HT1080 (cell line): Measurements from ENCODE around the gene SCMH1. TPM values are rescaled to one million over a fixed set of nuclear protein-coding genes. Genes with fewer than 3 reads are reported as not detected.
"Not testable (repeated sequence)": the region's sequence is repeated elsewhere in the genome, so short reads cannot be mapped to it uniquely, and the experiment has no call there.

Experiments used
- DNase-seq: peaks from one replicate; pipeline ENCODE4 v3.0.0-alpha.2; 2015; ENCODE audit warnings: low read depth
- total RNA-seq: library from RNA; depleted of rRNA; stranded (reverse); fragments of >200 nt; shearing (Covaris generic); gene quantifications from 2 replicates; pipeline ENCODE4 v1.2.3, GENCODE V29; 2014

The SCMH1 gene
- total RNA-seq, 1 experiment from 2014 or later = 39.2 TPM

DNA sequence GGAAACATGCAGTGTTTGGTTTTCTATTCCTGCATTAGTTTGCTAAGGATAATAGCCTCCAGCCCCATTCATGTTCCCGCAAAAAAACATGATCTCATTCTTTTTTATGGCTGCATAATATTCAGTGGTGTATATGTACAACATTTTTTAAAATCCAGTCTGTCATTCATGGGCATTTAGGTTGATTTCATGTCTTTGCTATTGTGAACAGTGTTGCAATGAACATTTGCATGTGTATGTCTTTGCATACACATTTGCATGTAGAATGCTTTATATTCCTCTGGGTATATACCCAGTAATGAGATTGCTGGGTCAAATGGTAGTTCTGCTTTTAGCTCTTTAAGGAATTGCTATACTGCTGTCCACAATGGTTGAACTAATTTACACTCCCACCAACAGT lies 9.0 kb upstream of the SCMH1 start:
- not testable (repeated sequence) for DNase-seq

DNA sequence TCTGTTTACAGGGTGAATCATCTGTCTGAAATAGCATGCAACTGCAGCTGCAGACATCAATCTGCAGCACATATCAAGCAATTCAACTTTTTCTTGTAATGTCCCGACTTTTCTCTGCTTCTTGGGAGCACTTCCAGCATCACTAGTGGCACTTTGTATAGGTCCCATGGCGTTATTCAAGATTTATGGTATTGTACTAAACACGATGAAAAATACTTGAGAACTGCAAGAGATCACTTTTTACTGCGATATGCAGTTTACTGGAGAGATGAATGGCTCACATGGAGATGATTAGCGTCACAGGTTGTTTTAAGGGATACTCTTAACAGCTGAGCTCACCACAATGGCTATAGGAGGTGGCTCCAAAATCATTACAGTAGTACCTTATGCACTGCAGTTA lies 7.2 kb upstream of the SCMH1 start:
- no peak for DNase-seq

DNA sequence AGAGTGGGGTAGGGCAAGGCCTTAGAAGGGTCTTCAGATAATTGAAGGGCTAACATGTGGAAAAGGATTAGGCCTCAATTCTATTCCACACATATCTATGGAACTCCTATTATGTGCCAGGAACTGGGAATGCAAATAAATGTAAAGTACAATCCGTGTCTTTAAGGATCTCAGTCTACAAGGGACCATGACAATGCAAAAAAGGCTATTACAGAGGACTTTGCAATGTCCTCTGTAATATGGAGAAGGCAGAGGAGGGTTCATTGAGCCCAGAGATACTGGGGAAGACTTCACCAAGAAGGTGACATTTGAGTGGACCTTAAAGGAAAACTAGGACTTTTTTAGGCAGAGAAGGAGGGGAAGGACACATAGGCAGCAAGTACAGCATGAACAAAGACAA lies 4.5 kb upstream of the SCMH1 start:
- no peak for DNase-seq

DNA sequence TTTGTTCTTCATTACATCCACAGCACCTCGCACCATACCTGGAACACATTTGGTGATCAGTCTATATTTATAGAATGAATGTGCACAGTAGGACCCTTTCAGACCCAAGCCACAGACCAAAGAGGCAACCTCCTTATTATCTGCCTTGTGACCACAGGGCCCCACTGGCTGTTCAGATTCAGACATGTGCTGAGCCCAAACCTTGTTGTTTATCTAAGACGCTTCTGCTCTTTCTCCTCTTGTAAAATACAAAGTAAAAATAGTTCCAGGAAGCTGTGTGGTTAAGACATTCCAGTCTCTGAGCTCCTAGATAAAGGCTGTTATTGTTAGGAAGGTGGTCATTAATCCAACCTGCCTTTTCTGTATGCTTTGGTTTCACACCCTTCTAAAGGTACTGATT lies 3.6 kb upstream of the SCMH1 start:
- DNase-seq = peak; percentile 58

DNA sequence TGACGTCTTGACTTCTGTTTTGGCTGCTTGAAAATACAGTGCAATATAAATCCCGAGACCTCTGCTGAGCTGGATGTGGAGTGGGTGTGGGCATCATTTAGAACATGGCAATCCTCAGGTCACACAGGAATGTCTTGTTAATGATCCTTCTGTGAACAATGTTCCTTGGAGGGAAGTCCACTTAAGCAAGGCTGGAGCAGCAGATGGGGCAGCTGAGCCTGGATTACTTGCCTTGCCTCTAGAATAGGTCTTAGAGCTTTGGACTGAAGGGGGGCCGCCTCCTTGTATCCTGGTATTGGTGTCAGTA lies 926 bp upstream of the SCMH1 start:
- no peak for DNase-seq

DNA sequence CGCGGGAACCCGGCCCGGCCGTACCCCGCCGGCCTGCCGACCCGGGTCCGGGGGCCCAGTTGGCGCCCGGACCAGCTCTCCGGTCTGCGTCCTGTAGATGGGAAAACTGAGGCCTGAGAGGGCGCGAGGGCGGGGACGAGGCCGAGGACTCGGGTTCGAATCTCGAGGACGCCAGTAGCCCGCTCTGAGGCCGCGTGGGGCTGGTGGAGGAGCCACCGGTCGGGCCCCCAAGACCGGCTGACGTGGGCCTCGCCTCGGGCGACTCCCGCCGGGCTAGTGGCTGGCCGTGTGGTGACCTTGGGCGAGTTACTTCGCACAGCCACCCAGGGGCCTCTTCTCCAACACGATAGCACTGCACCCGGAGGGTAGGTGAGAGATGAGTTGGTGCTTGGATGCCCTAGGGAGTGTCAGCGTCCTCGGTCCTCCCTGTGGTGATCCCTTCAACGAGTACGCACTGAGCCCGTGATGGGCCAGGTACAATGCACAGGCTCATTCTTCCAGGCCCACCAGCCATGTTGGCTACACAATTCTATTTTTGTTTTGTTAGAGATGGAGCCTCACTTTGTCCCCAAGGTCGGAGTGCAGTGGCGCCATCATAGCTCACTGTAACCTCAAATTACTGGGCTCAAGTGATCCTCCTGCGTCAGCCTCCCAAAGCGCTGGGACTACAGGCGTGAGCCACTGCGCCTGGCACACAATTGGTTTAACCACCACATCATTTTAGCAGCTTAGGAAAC lies 404 bp upstream of the SCMH1 start:
- DNase-seq = no peak

DNA sequence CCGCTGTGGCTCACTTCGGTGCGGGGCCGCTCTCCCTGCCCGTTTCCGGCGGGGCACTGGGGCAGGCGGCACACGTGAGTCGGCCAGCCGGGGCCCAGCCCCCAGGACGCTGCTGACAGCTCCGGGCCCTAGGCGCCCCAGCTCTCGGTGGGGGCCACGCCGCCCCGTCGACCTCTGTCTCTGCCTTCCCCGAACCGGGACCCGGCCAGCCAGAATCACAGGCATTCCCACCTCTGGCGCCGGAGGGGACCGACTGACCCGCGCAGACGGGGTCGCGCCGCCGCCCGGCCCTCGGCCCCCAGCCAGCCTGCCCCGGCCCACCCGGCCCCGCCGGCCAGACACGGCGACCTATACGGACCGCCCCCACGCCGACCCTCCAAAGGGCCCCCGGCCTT lies 755 bp downstream of the SCMH1 start:
- DNase-seq = peak; percentile 62

DNA sequence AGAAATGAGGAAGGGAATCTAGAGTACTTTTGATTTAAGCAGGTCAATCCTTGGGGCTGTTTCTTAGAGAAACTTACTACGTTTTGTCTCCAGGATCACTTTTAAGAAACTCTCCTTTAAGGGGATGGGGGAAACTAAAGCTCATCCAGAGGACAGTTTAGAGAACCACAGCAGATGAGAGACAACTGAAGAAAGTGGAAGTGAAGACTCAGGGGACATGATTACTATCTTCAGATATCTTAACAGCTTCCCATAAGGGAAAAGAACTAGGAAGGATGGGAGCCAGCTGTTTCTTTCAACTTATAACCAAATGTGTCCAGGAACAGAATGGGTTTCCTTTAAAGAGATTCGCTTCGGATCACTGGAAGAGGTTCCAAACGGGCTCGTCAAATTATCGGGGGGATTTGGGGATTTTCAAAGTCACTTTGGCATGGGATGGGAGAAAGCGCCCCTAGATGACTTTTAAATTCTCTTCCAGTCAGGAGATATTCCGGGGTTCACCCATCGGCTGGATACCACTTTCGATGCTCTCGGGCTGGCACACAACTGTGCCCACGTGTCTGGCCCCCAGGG lies 1.2 kb downstream of the SCMH1 start:
- no peak for DNase-seq

DNA sequence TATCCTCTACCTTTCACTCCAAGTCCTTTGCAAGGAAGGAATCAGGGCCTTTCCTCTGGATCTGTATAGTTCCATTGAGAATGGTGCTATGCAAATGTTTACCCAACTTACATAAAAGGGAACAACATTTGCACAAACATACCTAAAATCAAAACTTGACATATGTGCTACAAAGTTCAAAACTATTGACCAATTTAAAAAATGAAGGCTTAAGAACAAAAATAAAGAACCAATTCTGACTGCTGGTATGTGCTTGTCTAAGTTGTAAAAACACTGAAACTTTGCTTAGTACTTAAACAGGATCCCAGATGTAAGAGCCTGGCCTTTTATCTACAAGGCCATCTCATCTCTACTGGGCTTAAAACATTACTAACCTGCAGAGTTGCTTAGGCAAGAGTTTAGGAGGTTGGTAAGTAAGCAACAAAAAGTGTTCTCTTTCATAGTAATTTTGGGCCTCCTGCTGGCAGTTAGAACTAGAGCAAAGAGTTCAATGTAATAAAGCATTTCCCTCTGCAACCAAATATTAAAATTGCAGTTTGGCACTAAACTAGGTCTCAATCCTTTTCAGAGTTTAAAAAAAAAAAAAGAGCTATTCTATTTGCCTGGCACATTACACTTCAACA lies 2.0 kb downstream of the SCMH1 start:
- peak; percentile 50 for DNase-seq

DNA sequence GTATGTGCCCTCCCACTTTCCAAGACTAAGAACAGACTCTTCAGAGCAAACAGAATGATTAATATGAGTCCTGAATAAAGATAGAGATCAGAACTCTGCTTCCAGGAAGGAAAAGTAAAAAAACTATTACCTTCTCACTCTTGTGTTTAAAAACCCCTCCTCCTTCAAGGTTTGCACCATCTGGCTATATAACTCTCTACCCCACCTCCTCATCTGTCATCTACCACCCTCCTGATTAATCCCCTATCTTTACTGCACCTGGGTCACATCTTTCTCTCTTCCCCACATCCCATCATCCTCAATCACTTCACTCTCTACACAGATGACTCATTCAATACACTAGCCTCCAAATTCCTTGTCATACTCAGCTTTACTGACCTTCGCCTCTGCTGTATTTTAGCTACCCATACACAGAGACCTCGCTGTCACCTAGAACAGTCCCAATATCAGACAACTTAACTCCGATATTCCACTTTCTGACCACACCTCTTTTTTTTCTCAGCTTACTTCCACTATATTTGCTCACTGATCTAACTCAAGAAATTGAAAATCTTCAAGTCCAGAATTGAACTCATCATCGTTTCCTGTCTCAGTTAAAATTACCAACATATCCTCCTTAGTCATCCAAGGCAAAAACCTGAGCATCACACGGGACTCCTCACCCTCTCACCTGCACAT lies 3.7 kb downstream of the SCMH1 start:
- DNase-seq = peak; percentile 78

DNA sequence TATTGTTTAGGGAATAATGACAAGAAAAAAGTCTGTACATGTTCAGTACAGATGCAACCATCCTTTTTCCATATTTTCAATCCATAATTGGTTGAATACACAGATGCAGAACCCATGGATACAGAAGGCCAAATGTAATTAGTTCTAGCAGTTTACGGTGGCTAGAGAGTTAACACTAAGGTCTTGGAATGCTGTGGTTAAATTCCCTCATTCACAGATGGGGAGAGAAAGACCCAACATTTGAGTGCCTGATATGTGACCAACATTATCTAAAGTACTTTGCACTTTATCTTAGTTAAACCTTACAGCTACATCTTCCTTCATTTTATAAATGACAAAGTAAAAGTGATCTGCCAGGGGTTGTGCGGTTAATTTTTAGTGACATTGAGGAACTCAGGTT lies 5.3 kb downstream of the SCMH1 start:
- no peak for DNase-seq

DNA sequence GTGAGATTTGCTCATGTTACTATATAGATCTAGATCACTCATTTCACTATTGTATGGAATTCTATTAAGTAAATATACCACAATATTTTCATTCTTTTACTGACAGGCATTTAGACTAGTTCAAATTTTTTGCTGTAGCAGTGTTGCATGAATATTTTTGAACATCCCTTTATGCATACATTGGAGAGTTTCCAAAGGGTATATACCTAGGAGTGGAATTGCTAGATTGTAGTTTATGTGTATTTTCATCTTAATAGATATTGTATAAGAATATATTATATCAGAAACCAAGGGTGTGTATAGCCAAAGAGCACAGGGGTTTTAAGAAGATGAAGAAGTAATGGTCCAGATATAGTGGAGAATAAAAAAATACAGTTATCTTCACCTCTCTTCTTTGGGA lies 6.2 kb downstream of the SCMH1 start:
- no peak for DNase-seq

DNA sequence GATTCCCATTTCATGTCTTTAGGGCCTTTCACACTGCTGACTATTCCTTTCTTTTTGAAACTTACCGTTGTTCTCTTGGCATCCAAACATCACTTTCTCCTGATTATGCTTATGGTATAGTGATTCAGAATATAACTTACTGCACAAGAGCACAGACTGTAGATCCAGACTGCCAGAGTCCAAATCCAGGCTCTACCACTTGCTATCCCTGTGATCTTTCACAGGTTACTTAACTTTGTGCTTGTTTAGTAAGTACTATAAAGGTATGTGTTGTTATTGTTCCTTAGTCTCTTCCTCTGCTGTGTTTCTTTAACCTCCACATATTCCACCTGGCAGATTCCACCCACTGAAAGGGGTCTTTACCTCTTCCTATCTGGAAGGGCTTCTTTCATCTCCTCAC lies 8.4 kb downstream of the SCMH1 start:
- DNase-seq = no peak

DNA sequence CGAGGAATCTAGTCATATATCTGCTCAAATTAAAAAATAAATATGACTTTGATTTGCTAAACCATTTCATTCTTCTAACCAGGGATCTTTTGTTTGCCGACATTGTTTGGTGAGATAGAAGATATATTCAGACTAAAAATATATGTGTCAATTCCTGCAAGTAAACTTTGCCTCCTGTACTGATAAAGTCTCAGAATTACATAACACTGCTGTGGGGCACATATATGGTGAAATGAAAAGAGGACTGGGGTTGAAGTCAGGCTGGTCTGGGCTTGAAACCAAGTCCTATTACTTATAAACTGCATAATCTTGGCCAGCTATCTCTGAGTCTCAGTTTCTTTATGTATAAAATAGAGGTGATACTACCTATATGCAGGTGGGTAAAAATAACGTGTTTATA lies 9.8 kb downstream of the SCMH1 start:
- DNase-seq = no peak

DNA sequence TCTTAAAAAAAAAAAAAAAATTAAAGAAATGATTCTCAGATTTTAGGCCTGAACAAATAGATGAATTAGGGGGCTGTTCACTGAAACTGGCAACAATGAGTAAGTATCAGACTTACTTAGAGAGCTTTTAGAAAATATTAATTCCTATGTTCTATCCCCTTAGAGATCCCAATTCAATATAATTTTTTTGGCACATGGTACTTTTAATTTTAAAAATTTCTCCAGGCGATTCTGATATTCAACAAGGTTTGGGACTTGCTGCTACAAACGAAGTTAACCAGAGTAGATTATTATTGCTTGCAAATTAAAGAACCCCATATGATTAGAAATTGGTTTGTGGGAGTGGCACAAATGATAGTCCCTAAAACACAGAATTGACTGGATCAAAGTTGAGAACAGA lies 11.4 kb downstream of the SCMH1 start:
- DNase-seq = no peak

DNA sequence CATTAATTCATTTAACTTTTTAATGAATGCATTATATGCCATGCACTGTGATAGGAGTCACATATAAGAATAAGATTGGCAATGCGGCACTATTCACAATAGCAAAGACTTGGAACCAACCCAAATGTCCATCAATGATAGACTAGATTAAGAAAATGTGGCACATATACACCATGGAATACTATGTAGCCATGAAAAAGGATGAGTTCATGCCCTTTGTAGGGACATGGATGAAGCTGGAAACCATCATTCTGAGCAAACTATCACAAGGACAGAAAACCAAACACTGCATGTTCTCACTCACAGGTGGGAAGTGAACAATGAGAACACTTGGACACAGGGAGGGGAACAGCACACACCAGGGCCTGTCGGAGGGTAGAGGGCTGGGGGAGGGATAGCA lies 12.9 kb downstream of the SCMH1 start:
- DNase-seq = not testable (repeated sequence)

DNA sequence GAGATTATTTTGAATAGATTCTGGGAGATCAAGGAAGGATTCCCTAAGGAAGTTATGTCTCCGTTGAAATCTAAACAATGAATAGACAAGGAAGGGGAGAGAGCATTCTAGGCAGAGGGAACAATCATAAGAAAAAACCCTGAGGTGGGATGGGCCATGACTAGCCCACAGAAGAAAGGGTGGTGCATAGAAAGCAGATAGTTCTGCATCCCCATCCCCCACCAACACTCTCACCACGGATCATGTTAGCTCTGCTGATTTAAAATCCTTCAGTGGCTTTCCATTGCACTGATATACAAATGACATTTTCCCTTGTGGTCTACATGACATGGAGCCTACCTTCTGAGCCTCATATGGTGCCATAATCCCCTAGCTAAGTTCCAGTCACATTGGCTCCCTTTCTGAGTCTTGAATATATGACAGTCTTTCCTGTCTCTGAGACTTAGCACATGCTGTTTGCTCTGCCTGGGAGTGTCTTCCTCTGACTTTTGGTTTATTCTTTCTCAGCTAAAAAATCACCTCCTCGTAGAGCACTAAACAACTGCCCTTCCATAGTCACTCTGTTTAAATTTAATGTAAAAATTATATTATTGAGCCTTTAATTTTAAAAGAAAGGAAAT lies 15.2 kb downstream of the SCMH1 start:
- no peak for DNase-seq

DNA sequence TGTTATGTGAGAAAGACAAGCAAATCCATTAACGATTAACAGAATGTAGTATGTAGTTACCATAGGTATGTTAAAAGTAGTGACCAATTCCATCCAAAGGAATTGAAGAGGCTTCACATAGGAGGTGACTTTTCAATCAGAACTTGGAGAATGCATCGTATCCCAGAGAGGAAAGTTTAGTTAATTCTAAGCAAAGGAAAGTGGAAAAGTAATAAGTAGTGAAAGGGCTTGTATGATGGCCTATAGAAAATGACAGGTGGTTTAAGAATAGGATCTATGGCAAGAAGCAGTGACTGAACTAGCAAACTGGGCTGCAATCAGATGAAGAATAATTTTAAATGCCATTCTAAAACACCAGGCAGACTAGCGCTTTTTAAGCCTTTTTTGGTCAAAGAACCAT lies 16.6 kb downstream of the SCMH1 start:
- no peak for DNase-seq

DNA sequence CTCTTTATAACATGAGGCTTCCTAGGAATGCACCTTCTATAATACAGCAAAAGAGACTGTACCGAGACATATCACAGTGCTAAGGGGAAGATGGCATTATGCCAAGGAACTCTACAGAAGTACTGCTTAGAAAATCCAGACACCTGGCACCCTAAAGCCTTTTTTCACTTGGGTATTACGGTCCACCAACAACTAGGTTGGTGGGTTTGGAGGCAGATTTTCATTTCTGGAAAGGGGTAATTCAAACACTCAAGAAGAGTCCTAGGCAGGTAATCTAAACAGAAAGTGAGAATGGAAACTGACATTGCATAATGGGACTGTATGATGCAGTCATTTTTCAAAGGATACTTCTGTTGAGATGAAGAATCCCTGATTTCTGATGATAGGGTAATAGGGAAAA lies 19.6 kb downstream of the SCMH1 start:
- DNase-seq = no peak

DNA sequence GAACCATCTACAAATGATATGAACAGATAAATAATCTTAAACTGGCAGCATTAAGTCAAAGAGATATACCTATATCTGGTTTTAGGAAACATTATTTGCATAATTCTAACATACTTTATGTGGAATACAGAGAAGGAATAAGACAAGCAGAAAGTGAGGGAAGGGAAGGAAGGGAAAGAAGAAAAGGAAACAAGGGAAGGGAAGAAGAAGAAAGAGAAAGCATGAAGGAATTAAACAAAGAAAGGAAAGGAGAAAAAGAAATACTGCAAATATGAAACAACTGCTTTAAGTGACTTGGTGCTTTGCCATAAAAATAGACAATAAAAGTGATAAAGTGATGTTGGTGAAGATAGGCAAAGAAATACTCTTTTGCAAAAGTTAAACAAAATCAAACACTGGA lies 20.1 kb downstream of the SCMH1 start:
- DNase-seq = no peak

DNA sequence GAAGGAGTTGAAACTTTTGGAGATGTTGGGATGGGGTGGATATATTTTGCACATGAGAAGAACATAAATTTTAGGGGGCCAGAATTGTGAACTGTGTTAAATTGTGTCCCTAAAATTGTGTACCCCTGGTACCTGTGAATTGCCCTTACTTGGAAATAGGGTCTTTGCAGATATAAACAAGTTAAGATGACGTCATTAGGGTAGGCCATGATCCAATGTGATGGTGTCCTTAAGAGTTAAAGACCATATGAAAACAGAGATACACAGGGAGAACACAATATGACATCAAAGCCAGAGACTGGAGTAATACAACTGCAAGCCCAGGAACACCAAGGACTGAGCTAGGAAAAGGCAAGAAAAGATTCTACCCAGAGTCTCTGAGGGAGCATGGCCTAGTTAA lies 24.0 kb downstream of the SCMH1 start:
- no peak for DNase-seq

DNA sequence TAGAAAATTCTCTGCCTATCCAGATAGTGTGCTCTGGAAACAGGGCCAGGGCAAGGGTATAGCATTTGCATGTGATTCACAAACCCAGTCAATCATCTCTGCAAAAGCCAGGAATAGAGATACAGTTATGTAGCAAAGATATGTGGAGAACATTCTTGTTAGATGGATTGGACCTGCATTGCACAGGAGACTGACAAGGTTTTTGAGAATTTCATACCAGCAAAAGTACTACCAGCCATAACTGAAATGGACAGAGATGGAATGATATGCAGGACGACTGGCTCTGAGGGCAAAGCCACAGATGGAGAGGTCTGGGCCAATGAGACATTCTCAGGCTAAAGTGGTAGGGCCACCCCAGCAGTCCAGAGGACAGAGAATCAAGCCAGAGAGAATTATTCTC lies 24.7 kb downstream of the SCMH1 start:
- DNase-seq = no peak
